Left renal pelvis (tissue), 4 donors: ENCODE data around the gene SPATA19. TPM values are rescaled to one million over a fixed set of nuclear protein-coding genes. Genes with fewer than 3 reads are reported as not detected.

ENCODE experiments used
- DNase-seq, 4 donors: peaks; one replicate each; pipeline ENCODE4 v3.0.0-alpha.2; 2013; ENCODE audit warnings: low read depth in 4 of 4, low spot score in 3 of 4
- polyA plus RNA-seq, 4 donors: library from polyadenylated mRNA; unstranded; fragments of 120-200 nt; gene quantifications; one replicate each; pipeline ENCODE4 v1.2.1, GENCODE V29; 2013; ENCODE audit not compliant: insufficient read length in 4 of 4

SPATA19 gene
- polyA plus RNA-seq, 4 donors = not detected

GRCh38 chr11:133819746-133820315 lies 25.5 kb downstream of the SPATA19 start:
- no peak for DNase-seq

DNA sequence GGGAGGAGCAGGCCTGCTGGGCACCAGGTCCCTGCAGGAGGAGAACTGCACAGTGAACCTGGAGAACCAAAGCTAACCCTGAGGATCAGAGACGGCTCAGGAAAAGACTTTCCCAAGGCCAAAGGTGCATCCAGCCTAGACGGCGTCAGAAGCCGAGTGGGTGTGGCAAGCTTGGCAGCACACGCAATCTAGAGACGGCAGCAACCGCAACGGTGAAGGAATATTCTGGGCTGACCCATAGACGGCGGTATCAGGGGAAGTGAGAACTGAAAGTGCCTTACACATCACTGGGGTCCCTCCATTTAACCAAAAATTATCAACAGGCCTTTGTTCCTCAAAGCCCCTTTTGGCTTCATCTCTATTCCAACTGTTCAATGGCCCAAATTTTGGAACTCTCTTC lies 26.2 kb downstream of the SPATA19 start:
- DNase-seq = no peak

DNA sequence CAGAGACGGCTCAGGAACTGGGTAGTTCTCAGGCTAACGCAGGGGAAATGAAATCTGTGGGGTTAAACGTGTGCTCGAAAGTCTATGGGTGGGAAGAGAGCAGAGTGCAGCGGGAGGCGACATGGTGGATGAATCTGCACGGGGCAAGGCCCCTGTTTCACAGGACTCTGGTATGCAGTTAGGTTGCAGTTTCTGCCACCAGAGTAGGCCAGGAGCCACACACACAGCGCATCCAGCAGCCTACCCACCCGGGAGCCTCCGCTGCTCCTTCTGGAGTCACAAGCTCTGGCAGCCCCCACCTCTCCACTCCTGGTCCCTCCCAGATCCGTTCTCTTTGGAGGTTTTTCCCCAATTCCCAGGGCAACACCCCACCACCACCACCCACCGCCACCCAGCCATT lies 27.0 kb downstream of the SPATA19 start:
- no peak for DNase-seq

DNA sequence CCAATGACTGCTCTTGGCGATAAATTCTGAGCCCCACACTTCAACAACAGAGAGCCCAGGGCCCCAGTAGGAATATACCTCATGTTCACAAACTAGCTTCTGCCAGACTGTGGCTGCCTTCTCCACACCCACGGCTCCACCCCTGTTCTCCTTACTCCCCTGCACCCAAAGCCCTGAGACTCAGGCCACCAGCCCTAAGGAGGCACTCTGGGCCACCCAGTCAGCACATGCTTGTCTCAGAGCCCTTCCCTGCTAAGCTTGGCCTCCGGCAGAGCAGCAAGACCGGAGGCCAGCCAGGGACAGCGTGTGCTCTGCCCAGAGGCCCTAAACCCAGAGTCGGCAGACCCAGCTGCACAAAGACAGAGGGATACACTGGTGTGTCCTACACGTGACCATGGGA lies 27.9 kb downstream of the SPATA19 start:
- DNase-seq = no peak

- no peak for DNase-seq
These were observed 29.0 kb downstream of the SPATA19 start for GRCh38 chr11:133816146-133816870.

GRCh38 chr11:133815636-133816035 lies 29.7 kb downstream of the SPATA19 start:
- no peak for DNase-seq

DNA sequence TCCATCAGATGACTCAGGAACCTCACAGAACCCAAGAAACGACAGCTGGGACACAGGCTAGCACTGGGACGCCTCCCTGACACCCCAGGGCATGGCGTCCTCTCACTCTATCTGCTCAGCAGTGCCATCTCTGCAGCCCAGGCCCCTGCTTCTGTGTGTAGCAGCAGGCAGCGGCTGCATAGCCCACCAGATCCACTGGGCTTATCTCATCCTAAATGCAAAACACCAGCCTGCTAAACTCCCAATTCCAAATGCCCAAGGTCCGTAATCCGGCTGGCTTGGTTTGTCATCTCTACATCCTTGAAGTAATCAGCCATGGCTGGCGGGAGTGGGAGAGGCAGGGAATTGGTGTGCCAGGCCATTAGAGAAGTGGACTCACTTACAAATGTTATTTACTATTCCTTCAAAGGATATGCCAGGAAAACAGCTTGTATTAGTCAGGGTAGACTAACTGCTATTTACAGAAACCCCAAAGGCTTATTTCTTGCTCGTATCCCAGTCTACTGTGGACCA lies 30.7 kb downstream of the SPATA19 start:
- DNase-seq = no peak

DNA sequence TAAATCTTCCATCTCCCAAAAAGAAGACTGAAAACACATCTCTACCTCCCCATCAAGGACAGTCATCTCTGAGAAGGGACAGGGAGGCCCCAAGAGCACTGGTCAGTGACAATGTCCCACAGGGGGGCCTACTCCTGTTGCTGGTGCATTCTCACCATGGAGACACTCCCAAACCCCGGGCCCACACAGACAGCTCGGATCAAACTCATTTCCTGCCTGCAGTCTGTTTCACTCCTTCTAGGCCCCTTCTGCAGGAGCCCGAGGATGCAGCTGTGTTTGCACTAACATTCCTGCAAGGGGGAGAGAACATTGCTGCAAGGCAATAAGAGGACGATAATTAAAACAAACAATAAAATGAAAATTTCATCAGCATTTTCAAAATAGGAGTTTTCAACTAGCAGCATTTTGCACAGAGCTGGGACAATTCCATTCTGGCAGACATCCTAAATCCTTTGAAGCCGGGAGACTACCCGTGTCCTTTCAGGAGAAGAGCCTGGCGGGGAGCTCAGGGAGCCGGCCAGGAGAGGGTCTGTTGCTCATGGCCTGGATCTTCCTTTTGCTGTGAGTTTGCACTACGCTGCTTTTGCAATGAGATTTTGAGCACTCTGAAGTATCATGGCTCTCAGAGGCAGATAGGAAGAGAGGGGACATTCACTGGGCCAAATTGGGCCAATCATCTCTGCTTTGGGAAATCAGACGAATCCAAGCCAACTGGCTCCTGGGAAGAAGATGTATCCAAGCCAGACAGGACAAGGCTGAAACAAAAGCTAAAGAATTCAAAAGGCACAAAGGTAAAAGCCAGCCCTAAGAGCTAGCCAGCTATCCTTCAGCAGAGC lies 33.2 kb downstream of the SPATA19 start:
- DNase-seq = no peak

- DNase-seq = no peak
These were observed 34.5 kb downstream of the SPATA19 start for GRCh38 chr11:133810766-133811165.

DNA sequence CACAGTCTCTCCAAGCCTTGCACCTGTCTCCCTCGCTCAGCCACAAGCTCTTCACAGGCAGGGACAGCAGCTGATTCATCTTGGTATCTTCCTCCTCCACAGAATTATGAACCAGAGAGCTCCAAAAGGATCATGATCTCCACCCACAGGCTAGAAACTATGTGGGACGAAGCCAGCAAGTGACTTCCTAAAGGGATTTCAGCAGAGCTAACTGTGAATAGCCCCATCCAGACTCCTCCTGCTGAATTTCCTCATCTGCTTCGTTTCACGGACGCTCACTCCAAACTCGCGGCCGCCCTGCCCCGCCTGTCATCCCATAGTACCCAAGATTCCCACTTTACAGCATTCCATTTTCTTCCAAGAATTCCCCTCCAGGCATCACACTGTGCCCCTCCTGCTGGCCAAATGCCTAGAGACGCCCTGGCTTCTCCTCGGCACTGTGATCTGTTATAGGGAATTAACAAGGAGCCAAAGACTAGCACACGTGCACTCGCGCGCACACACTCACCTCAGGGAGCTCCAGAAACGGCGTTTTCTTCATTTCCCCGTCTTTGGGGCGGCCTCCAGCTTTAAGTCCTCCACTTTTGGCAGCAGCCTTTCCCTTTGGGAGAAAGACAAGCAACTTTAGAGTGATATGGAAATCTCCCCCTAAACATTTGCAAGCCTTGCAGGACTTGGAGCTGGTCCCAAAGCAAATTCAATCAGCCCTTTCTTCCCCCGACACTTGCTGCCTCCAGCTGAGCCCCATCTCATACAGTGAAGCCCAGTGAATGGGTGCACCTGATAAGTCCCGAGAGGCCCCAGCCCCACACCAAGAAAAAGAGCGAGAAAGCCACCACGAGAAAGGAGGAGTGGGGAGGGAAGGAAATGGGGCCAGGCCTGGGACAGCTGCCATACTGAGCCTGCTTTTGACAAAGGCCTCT lies 35.5 kb downstream of the SPATA19 start:
- no peak for DNase-seq

DNA sequence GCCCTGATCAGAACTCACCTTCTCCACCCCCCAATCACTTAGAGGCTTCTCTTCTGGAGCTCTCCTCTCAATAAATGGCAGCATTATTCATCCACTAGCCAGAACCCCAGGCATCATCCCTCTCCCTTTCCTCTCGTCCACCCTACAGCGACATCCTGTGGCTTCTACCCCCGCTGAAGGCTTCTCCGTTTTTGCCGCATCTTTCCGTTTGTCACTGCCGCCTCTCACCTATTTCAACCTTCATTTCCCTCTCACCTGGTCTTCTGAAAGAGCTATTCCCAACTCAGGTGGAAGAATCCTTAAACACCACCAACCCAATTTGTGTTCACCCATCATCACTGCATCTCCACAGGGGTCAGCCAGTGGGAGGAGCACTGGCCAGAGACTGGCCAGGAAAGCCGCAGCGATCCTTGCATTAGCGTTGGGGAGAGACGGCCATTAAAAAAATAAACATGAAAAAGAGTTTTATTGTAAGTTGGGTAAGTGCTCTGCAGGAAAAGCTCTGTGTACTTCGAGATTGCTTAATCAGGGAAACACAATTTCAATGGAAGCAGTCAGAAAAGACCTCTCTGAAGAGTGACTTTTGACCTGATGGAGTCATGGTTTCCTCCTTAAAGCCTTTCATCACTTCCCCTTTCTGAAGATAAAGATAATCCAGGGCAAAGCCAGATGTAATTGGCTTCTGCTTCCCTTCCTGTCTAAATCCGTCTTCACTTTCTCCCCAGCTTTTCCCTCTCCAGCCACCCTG lies 36.7 kb downstream of the SPATA19 start:
- DNase-seq = no peak

GRCh38 chr11:133803026-133803425 lies 42.3 kb downstream of the SPATA19 start:
- no peak for DNase-seq

- no peak for DNase-seq
These were observed 44.0 kb downstream of the SPATA19 start for GRCh38 chr11:133801356-133801755.

DNA sequence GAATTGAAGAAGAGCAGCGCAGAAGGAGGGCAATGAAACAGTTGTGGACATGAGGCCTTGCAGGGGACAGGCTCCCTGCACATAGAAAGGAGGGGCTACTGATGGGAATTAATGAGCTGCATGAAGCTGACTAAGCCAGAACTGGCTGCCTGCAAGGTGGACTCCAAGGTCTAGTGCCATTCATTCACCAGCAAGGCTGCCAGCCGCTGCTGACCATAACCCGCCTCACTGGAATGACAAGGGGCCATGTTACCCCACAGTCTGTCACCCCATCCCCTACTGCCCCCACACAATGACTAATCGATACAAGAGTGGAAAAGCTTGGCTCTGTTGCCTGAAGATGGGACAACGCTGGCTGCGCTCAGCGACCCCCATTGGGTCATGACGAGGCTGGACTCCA lies 44.6 kb downstream of the SPATA19 start:
- DNase-seq = no peak

- no peak for DNase-seq
These were observed 47.8 kb downstream of the SPATA19 start for GRCh38 chr11:133797554-133797953.

- DNase-seq = no peak
These were observed 49.1 kb downstream of the SPATA19 start for GRCh38 chr11:133796043-133796795.

DNA sequence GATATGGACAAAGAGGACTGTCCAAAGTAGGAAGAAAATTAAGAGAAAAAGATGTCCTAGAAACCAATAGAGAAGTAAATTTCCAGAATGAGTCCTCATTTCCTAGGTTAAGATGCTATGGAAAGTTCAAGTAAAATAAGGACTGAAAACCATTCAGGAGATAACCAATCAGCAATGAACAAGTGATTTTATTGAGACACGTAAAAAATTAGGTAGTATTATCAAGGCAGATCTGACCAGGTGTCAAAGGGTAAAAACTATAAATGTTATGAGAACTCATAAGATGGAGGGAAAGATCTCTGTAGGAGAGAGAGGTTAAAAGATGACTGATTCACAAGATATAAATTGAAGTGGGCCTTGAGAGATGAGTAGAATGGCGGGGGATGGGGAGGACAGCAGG lies 50.2 kb downstream of the SPATA19 start:
- DNase-seq = no peak

- DNase-seq = no peak
These were observed 51.1 kb downstream of the SPATA19 start for GRCh38 chr11:133794205-133794604.
